ENCODE results near the gene TBPL1. TPM values are rescaled to one million over a fixed set of nuclear protein-coding genes. Genes with fewer than 3 reads are reported as not detected.
A peak's percentile ranks its signal among the peaks of the same experiment; 100 is the strongest.

TBPL1 gene
- total and polyA plus RNA-seq, 2 of the 8 experiments (the other 6 are each of a cell fraction or from before 2014, with no cell fraction given) = 32.5 to 67.0 TPM

DNA sequence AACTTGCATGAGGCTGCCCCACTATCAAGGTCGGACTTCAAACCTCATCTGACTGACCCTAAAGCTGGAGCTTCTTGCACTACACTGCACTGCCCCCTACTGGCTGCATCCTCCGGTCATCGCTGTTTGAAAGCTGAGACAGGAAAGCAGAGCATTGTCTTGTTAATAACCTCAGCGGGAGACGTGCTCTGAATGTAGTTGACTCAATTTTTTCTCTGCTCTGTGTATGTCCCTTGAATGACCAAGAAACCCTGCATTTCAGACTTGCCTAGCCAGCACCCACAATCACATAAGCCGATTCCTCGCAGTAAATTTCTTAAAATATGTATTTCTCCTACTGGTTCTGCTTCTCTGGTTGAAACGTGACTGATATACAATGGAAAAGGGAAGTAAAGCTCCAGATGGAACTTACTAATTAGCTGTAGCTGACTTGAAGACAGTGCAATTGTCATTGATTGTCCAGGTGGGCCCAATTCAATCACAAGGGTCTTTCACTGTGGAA is 36.3 kb upstream of the TBPL1 start (continued):
- no peak for TF ChIP-seq TCF12 (IDR thresholded peaks at IDR 0.05; ENCODE audit: low read depth, low read length)
- TF ChIP-seq SP1 (IDR thresholded peaks at IDR 0.05; ENCODE audit: low read depth, low read length) = peak; percentile 57; the same call in 1 of the 2 replicates
- peak; percentile 43 for TF ChIP-seq NANOG (IDR thresholded peaks at IDR 0.05; ENCODE audit: insufficient read depth, low read depth, low read length, poor library complexity, severe bottlenecking)
- peak; percentile 44; the same call in 1 of the 2 replicates for TF ChIP-seq POU5F1 (IDR thresholded peaks at IDR 0.05; ENCODE audit: low read depth, low read length)
- TF ChIP-seq, protein P1, sequence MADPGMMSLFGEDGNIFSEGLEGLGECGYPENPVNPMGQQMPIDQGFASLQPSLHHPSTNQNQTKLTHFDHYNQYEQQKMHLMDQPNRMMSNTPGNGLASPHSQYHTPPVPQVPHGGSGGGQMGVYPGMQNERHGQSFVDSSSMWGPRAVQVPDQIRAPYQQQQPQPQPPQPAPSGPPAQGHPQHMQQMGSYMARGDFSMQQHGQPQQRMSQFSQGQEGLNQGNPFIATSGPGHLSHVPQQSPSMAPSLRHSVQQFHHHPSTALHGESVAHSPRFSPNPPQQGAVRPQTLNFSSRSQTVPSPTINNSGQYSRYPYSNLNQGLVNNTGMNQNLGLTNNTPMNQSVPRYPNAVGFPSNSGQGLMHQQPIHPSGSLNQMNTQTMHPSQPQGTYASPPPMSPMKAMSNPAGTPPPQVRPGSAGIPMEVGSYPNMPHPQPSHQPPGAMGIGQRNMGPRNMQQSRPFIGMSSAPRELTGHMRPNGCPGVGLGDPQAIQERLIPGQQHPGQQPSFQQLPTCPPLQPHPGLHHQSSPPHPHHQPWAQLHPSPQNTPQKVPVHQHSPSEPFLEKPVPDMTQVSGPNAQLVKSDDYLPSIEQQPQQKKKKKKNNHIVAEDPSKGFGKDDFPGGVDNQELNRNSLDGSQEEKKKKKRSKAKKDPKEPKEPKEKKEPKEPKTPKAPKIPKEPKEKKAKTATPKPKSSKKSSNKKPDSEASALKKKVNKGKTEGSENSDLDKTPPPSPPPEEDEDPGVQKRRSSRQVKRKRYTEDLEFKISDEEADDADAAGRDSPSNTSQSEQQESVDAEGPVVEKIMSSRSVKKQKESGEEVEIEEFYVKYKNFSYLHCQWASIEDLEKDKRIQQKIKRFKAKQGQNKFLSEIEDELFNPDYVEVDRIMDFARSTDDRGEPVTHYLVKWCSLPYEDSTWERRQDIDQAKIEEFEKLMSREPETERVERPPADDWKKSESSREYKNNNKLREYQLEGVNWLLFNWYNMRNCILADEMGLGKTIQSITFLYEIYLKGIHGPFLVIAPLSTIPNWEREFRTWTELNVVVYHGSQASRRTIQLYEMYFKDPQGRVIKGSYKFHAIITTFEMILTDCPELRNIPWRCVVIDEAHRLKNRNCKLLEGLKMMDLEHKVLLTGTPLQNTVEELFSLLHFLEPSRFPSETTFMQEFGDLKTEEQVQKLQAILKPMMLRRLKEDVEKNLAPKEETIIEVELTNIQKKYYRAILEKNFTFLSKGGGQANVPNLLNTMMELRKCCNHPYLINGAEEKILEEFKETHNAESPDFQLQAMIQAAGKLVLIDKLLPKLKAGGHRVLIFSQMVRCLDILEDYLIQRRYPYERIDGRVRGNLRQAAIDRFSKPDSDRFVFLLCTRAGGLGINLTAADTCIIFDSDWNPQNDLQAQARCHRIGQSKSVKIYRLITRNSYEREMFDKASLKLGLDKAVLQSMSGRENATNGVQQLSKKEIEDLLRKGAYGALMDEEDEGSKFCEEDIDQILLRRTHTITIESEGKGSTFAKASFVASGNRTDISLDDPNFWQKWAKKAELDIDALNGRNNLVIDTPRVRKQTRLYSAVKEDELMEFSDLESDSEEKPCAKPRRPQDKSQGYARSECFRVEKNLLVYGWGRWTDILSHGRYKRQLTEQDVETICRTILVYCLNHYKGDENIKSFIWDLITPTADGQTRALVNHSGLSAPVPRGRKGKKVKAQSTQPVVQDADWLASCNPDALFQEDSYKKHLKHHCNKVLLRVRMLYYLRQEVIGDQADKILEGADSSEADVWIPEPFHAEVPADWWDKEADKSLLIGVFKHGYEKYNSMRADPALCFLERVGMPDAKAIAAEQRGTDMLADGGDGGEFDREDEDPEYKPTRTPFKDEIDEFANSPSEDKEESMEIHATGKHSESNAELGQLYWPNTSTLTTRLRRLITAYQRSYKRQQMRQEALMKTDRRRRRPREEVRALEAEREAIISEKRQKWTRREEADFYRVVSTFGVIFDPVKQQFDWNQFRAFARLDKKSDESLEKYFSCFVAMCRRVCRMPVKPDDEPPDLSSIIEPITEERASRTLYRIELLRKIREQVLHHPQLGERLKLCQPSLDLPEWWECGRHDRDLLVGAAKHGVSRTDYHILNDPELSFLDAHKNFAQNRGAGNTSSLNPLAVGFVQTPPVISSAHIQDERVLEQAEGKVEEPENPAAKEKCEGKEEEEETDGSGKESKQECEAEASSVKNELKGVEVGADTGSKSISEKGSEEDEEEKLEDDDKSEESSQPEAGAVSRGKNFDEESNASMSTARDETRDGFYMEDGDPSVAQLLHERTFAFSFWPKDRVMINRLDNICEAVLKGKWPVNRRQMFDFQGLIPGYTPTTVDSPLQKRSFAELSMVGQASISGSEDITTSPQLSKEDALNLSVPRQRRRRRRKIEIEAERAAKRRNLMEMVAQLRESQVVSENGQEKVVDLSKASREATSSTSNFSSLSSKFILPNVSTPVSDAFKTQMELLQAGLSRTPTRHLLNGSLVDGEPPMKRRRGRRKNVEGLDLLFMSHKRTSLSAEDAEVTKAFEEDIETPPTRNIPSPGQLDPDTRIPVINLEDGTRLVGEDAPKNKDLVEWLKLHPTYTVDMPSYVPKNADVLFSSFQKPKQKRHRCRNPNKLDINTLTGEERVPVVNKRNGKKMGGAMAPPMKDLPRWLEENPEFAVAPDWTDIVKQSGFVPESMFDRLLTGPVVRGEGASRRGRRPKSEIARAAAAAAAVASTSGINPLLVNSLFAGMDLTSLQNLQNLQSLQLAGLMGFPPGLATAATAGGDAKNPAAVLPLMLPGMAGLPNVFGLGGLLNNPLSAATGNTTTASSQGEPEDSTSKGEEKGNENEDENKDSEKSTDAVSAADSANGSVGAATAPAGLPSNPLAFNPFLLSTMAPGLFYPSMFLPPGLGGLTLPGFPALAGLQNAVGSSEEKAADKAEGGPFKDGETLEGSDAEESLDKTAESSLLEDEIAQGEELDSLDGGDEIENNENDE (IDR thresholded peaks at IDR 0.05; ENCODE audit: insufficient replicate concordance, low read length) = no peak
- TF ChIP-seq SUZ12 (IDR thresholded peaks at IDR 0.05; ENCODE audit: low read length) = no peak
